ENCODE measurements around the gene ST6GALNAC2.

- no peak for TF ChIP-seq ZNF384 (IDR thresholded peaks at IDR 0.05)
- no peak for TF ChIP-seq SUZ12 (IDR thresholded peaks at IDR 0.05)
- no peak for TF ChIP-seq FOXM1 (IDR thresholded peaks at IDR 0.05; ENCODE audit: borderline replicate concordance)
- TF ChIP-seq L3MBTL2 (conservative IDR thresholded peaks at IDR 0.05): no peak
- TF ChIP-seq BHLHE40 (IDR thresholded peaks at IDR 0.05; ENCODE audit: borderline replicate concordance): no peak
- TF ChIP-seq TARDBP (IDR thresholded peaks at IDR 0.05): no peak
- no peak for TF ChIP-seq LEF1 (IDR thresholded peaks at IDR 0.05; ENCODE audit: borderline replicate concordance)
Measured at GRCh38 chr17:76560877-76561221, 24.8 kb downstream of the ST6GALNAC2 start.
